GM10847 (cell line): ENCODE measurements around the gene ERBB4.

Experiments
- POLR2A ChIP-seq: IDR thresholded peaks from 2 replicates; pipeline ENCODE4 v1.6.1; 2011; ENCODE audit not compliant: insufficient read length; ENCODE audit errors: extremely low read depth

ERBB4 gene

GRCh38 chr2:212421556-212422334 is 116.9 kb downstream of the ERBB4 start:
- TF ChIP-seq POLR2A = no peak

- TF ChIP-seq POLR2A = no peak
Measured at GRCh38 chr2:212416086-212416485, 122.5 kb downstream of the ERBB4 start.

GRCh38 chr2:212414767-212415211 is 123.8 kb downstream of the ERBB4 start:
- no peak for TF ChIP-seq POLR2A

GRCh38 chr2:212409560-212409959 is 129.0 kb downstream of the ERBB4 start:
- TF ChIP-seq POLR2A = no peak

GRCh38 chr2:212408524-212408923 is 130.1 kb downstream of the ERBB4 start:
- no peak for TF ChIP-seq POLR2A

GRCh38 chr2:212406716-212407115 is 131.9 kb downstream of the ERBB4 start:
- no peak for TF ChIP-seq POLR2A

- TF ChIP-seq POLR2A = no peak
Measured at GRCh38 chr2:212402316-212402715, 136.3 kb downstream of the ERBB4 start.

- TF ChIP-seq POLR2A = no peak
Measured at GRCh38 chr2:212398316-212398715, 140.3 kb downstream of the ERBB4 start.

- TF ChIP-seq POLR2A = no peak
Measured at GRCh38 chr2:212392544-212392943, 146.1 kb downstream of the ERBB4 start.

GRCh38 chr2:212392043-212392442 is 146.6 kb downstream of the ERBB4 start:
- no peak for TF ChIP-seq POLR2A

- no peak for TF ChIP-seq POLR2A
Measured at GRCh38 chr2:212387146-212387545, 151.5 kb downstream of the ERBB4 start.

GRCh38 chr2:212385241-212385640 is 153.4 kb downstream of the ERBB4 start:
- TF ChIP-seq POLR2A = no peak

- TF ChIP-seq POLR2A = no peak
Measured at GRCh38 chr2:212384027-212384426, 154.6 kb downstream of the ERBB4 start.

GRCh38 chr2:212381428-212382102 is 157.0 kb downstream of the ERBB4 start:
- no peak for TF ChIP-seq POLR2A

- no peak for TF ChIP-seq POLR2A
Measured at GRCh38 chr2:212379103-212379502, 159.5 kb downstream of the ERBB4 start.

GRCh38 chr2:212367431-212367830 is 171.2 kb downstream of the ERBB4 start:
- no peak for TF ChIP-seq POLR2A
